ENCODE measurements around the gene C9orf153. TPM values are rescaled to one million over a fixed set of nuclear protein-coding genes. Genes with fewer than 3 reads are reported as not detected.
"Not testable (repeated sequence)": the region's sequence is repeated elsewhere in the genome, so short reads cannot be mapped to it uniquely, and the experiment has no call there.

C9orf153 gene
- total RNA-seq, 1 donor from 2014 or later: 0.23 TPM

DNA sequence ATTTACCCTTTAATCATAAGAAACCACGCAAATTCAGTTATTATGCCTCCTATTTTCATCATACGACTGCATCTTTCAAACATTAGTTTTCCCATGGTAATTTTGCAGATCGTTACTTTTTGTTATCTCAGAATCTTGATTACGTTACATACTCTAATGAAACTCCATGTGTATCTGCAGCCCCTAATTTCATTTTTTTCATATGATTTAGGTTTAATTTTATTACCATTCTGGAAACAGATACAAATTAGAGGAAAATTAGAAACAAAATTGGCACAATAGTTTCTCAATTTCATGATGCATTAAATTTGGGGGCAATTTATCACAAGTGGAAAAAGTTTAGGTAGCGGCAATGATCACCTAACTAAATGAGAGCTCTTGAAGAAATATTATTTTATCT, 52.3 kb downstream of the C9orf153 start:
- TF ChIP-seq, protein P1, sequence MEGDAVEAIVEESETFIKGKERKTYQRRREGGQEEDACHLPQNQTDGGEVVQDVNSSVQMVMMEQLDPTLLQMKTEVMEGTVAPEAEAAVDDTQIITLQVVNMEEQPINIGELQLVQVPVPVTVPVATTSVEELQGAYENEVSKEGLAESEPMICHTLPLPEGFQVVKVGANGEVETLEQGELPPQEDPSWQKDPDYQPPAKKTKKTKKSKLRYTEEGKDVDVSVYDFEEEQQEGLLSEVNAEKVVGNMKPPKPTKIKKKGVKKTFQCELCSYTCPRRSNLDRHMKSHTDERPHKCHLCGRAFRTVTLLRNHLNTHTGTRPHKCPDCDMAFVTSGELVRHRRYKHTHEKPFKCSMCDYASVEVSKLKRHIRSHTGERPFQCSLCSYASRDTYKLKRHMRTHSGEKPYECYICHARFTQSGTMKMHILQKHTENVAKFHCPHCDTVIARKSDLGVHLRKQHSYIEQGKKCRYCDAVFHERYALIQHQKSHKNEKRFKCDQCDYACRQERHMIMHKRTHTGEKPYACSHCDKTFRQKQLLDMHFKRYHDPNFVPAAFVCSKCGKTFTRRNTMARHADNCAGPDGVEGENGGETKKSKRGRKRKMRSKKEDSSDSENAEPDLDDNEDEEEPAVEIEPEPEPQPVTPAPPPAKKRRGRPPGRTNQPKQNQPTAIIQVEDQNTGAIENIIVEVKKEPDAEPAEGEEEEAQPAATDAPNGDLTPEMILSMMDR (IDR thresholded peaks at IDR 0.05): no peak
- no peak for ATAC-seq
- no peak overlapping the region for H3K27ac ChIP-seq
- no peaks in the 10 kb centered on the region for H3K36me3 ChIP-seq
- intact Hi-C loops (cut with DNase I): no loop called here
- H3K4me3 ChIP-seq: no peak overlapping the region
- no peak for DNase-seq
- no peaks in the 10 kb centered on the region for H3K4me1 ChIP-seq
- H3K27me3 ChIP-seq: no peaks in the 10 kb centered on the region
- H3K9me3 ChIP-seq: no peaks in the 10 kb centered on the region

DNA sequence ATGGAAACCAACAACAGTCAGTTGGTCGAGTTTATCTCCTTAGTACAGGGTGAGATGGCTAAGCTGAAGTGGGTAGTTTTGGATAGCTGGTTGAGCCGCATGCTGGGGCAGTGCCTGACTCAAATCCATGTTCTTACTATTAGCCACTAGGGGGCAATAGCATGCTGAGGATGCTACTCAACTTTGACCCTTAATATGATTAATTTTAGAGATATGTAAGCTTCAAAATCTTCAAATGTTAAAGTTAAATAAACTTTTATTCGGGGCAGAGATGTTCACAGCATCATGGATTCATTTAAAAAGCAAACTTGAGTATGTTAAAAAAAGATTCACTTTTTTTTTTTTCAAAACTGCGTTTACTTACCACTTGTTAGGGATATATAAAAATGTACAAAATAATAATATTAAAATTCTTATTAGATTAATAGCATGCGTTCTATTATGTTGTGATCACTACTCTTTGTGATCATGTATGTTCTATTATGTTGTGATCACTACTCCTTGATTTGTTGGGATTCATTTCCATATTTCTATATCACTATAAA, 57.0 kb downstream of the C9orf153 start:
- intact Hi-C loops (cut with DNase I): no loop called here
- no peaks in the 10 kb centered on the region for H3K9me3 ChIP-seq
- no peak overlapping the region for H3K27ac ChIP-seq
- no peaks in the 10 kb centered on the region for H3K27me3 ChIP-seq
- ATAC-seq (peak; percentile 90), DNase-seq (no peak)
- TF ChIP-seq, protein P1 (IDR thresholded peaks at IDR 0.05): peak; percentile 87
- H3K36me3 ChIP-seq: no peaks in the 10 kb centered on the region
- no peaks in the 10 kb centered on the region for H3K4me1 ChIP-seq
- no peak overlapping the region for H3K4me3 ChIP-seq

DNA sequence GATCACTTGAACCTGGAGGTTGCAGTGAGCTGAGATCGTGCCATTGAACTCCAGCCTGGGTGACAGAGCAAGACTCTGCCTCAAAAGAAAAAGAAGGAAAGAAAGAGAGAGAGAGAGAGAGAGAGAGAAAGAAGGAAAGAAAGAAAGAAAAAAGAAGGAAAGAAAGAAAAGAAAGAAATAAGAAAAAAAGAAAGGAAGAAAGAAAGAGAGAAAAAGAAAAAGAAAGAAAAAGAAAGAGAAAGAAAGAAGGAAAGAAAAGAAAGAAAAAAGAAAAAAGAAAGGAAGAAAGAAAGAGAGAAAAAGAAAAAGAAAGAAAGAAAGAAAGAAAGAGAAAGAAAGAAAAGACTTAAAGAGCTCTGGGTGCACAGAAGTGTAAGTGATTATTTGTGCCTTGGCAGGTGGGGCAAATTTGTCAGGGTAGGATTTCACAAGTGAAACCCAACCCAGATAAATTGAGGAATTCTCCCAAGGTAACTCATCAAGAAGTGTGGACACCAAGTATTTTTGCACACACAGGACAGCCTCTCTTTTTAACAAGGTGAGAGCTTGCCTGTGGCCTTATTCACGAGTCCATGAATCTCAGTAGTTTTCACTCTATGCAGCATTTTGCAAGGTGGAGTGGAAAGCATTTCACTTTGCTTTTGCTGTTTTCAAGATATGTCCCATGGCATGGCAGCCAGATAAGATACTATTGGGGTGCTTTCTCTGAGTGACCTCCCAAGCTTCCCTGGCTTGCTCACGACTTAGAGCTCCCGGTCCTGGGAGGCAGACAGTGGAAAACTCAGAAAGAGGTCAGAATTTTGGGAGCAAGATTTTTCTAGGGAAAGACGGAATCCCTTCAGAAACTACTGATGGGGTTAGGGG, 57.8 kb downstream of the C9orf153 start:
- Histone ChIP-seq H3K4me3 (no peak overlapping the region), H3K36me3 (no peaks in the 10 kb centered on the region), H3K27ac (no peak overlapping the region), H3K4me1 (no peaks in the 10 kb centered on the region), H3K9me3 (no peaks in the 10 kb centered on the region), H3K27me3 (no peaks in the 10 kb centered on the region)
- DNase-seq (no peak), ATAC-seq (no peak)
- intact Hi-C loops (cut with DNase I): no loop called here
- TF ChIP-seq, protein P1 (IDR thresholded peaks at IDR 0.05): no peak

DNA sequence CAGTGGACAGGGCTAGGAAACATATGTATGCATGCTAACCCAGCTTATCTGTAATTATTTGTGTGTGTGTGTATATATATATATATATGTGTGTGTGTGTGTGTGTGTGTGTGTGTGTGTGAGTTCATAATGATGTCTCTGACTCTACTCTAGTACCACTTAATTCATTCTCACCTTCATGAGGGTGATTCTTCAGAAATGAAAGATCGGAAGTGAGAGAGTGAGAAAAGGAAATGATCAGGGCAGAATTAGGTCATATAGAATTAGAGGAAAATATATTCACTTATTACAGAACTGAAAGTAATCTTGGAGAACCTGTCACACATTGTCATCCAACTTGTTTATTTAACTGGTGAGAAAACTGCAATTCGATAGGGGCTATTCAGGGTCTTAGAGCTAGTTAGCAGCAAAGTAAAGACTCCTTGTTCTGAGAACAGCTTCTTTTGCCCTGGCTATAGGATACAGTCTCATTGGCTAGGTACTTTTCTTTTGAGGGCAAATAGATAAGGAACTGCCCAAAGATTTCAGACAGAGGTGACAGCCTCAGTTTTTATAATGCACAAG, 58.8 kb downstream of the C9orf153 start:
- intact Hi-C loops (cut with DNase I): no loop called here
- TF ChIP-seq, protein P1 (IDR thresholded peaks at IDR 0.05): no peak
- no peaks in the 10 kb centered on the region for H3K36me3 ChIP-seq
- H3K27ac ChIP-seq: no peak overlapping the region
- H3K4me3 ChIP-seq: no peak overlapping the region
- no peaks in the 10 kb centered on the region for H3K27me3 ChIP-seq
- H3K4me1 ChIP-seq: no peaks in the 10 kb centered on the region
- ATAC-seq (no peak), DNase-seq (no peak)
- no peaks in the 10 kb centered on the region for H3K9me3 ChIP-seq

DNA sequence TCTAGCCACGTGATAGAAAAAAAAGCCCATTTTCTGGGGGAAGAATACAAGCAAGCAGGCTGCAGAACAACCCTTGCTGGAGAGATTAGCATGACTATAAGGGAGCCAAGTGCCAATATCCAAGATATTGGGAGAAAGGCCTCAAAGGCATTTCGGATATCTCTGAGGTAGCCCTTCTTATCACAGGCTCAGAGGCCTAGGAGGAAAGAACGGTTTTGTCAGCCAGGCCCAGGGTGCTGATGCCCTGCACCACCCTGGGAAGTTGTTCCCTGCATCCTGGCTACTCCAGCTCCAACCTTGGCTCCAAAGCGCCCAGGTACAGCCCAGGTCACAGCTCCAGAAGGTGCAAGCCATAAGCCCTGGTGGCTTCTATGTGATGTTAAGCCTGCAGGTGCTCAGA, 66.4 kb downstream of the C9orf153 start:
- peaks cover 16% of the 10 kb centered on the region for H3K9me3 ChIP-seq
- H3K4me3 ChIP-seq: no peak overlapping the region
- H3K4me1 ChIP-seq: no peaks in the 10 kb centered on the region
- no peaks in the 10 kb centered on the region for H3K27me3 ChIP-seq
- intact Hi-C loops (cut with DNase I): no loop called here
- no peaks in the 10 kb centered on the region for H3K36me3 ChIP-seq
- DNase-seq (no peak), ATAC-seq (no peak)
- H3K27ac ChIP-seq: no peak overlapping the region
- TF ChIP-seq, protein P1 (IDR thresholded peaks at IDR 0.05): no peak

DNA sequence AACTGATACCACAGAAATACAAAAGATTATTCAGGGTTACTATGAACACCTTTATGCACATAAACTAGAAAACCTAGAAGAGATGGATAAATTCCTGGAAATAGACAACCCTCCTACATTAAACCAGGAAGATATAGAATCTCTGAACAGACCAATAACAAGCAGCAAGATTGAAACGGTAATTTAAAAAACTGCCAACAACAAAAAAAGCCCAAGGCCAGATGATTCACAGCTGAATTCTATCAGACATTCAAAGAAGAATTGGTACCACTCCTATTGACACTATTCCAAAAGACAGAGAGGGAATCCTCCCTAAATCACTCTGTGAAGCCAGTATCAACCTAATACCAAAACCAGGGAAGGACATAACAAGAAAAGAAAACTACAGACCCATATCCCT, 68.8 kb downstream of the C9orf153 start:
- H3K27ac ChIP-seq; intact Hi-C loops (cut with DNase I); ATAC-seq; H3K27me3 ChIP-seq; H3K36me3 ChIP-seq; H3K4me3 ChIP-seq; H3K4me1 ChIP-seq; DNase-seq: not testable (repeated sequence)
- H3K9me3 ChIP-seq: peaks cover 16% of the 10 kb centered on the region
